Kidney (tissue), 14 donors: ENCODE measurements around the gene NFATC4. TPM values are rescaled to one million over a fixed set of nuclear protein-coding genes. Genes with fewer than 3 reads are reported as not detected.

Source experiments
- DNase-seq, 5 donors: peaks; one replicate each; pipeline ENCODE4 v3.0.0-alpha.2; 2013 to 2020
- FAIRE-seq: peaks from 2 replicates; lab custom pipeline; 2012; peaks lifted over from hg19 to GRCh38; lab: Jason Lieb, UNC
- H3K27ac ChIP-seq, 2 donors: one replicate each; pipeline ENCODE4 v1.7.0; 2013; ENCODE audit warnings: low read depth in 2 of 2, low read length in 2 of 2, inconsistent platforms in 1 of 2
- H3K27me3 ChIP-seq: one replicate; pipeline ENCODE4 v1.7.1; 2013; ENCODE audit warnings: low read length, inconsistent platforms; ENCODE audit not compliant: control insufficient read depth, insufficient read depth
- H3K36me3 ChIP-seq, 3 donors: one replicate each; pipeline versions ENCODE4 v1.7.0 to v1.7.1; 2013; ENCODE audit warnings: low read length in 3 of 3, control low read depth in 1 of 3, inconsistent platforms in 1 of 3; ENCODE audit not compliant: insufficient read depth in 3 of 3, control insufficient read depth in 2 of 3
- H3K4me1 ChIP-seq, 3 donors: one replicate each; pipeline versions ENCODE4 v1.7.0 to v1.7.1; 2013; ENCODE audit warnings: low read length in 3 of 3, inconsistent platforms in 1 of 3, low read depth in 1 of 3; ENCODE audit not compliant: control insufficient read depth in 2 of 3, insufficient read depth in 2 of 3
- H3K4me3 ChIP-seq, 3 donors: one replicate each; pipeline versions ENCODE4 v1.7.0 to v1.8.1; 2013; ENCODE audit warnings: low read length in 3 of 3, control low read depth in 1 of 3, inconsistent platforms in 1 of 3
- H3K9ac ChIP-seq, 3 donors: one replicate each; pipeline versions ENCODE4 v1.7.0 to v1.7.1; 2013; ENCODE audit warnings: low read length in 3 of 3, control low read depth in 1 of 3, inconsistent platforms in 1 of 3
- H3K9me3 ChIP-seq, 3 donors: one replicate each; pipeline versions ENCODE4 v1.7.0 to v1.7.1; 2013; ENCODE audit warnings: low read length in 3 of 3, control low read depth in 1 of 3, inconsistent platforms in 1 of 3; ENCODE audit not compliant: control insufficient read depth in 2 of 3, insufficient read depth in 1 of 3
- CTCF ChIP-seq: IDR thresholded peaks from 3 replicates; pipeline ENCODE4 v1.5.1; 2012; ENCODE audit warnings: mild to moderate bottlenecking, moderate library complexity, borderline replicate concordance; ENCODE audit not compliant: insufficient read depth; ENCODE audit errors: extremely low read depth
- intact Hi-C: fragments of 100-400 bp; cut with DNase I; formaldehyde crosslinking; loops from one replicate; pipeline ENCODE4 v1.11.1; 2022
- polyA plus RNA-seq: library from polyadenylated mRNA; stranded (reverse); fragments of 350-450 nt; fragmentation: Illumina TruSeq; extraction: RNeasy Lipid Tissue Mini Kit (QIAGEN cat#74804); gene quantifications from one replicate; pipeline ENCODE4 v1.2.3, GENCODE V29; 2014; ENCODE audit warnings: low read depth, low replicate concordance; ENCODE audit not compliant: insufficient read depth
- total RNA-seq: library from RNA; stranded (reverse); fragmentation: NEBNext Ultra II Directional; extraction: Animal tissue kit (Norgen Biotek cat#: 25700); gene quantifications from one replicate; pipeline ENCODE4 v1.2.1, GENCODE V29; 2021
- donor health status: control.
- donor health status: control.
- donor health status: control.
- donor health status: control.
- donor health status: control.
- donor health status: DM: yes; HTN: yes; CAD: no.
- donor health status: Normal renal cell carcinoma (clear cell type).

Gene NFATC4
- total and polyA plus RNA-seq, 2 donors from 2014 or later, result 38.9 to 45.3 TPM

- no peaks in the 10 kb centered on the region for H3K9me3 ChIP-seq
- peak within 1 kb of the TSS in 2 of 3 donors; percentile 38 to 65 for H3K9ac ChIP-seq
- TF ChIP-seq CTCF, result no peak
- H3K27me3 ChIP-seq, result no peaks in the 10 kb centered on the region
- H3K36me3 ChIP-seq, result no peaks in the 10 kb centered on the region
- FAIRE-seq (no peak), DNase-seq (peak in 3 of 5 donors; percentile 51 to 84 (median 63))
- peak within 1 kb of the TSS; percentile 50 to 68 (median 65) for H3K4me3 ChIP-seq
- intact Hi-C loops, result loop anchor here (5.0 kb wide), 1 partner anchor 98 kb away; no protein-coding TSS in a partner anchor
- H3K27ac ChIP-seq, result no peak within 1 kb of the TSS
- peaks cover 0 to 9% (median 0%) of the 10 kb centered on the region in 3 donors for H3K4me1 ChIP-seq
Measured at GRCh38 chr14:24339284-24340151, 28.5 kb upstream of the NFATC4 start, which contains the start of gene RIPK3. Gene RIPK3 (minus strand): TSS chr14:24339991. CDS start chr14:24339826, 165 bp downstream.

DNA sequence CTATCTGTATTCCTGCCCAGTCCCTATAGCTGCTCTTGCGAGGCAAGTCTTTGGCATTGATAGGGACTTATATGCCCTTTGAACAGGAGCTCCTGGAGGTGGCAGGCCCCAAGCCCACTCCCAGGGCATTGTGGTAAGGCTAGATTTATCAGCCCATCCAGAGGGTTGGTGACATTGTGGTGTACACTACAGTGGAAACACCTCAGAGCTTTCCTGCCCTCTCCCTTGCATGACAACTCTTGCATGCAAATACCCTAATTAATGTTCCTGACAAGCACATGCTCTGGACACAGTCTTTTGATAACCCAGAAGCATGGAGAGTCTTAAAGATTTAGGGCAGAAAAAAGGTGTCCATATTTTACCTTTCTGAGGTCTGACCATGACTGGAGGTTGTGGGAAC, 27.4 kb upstream of the NFATC4 start:
- Histone ChIP-seq H3K9ac (no peak overlapping the region), H3K4me3 (no peak overlapping the region), H3K9me3 (no peaks in the 10 kb centered on the region), H3K36me3 (no peaks in the 10 kb centered on the region), H3K27me3 (no peaks in the 10 kb centered on the region), H3K4me1 (peaks cover 0 to 9% (median 0%) of the 10 kb centered on the region in 3 donors), H3K27ac (no peak overlapping the region)
- DNase-seq (no peak), FAIRE-seq (no peak)
- TF ChIP-seq CTCF, result no peak
- intact Hi-C loops, result no loop called here

GRCh38 chr14:24342889-24343288, 25.1 kb upstream of the NFATC4 start:
- no peak overlapping the region for H3K4me3 ChIP-seq
- H3K9me3 ChIP-seq, result no peaks in the 10 kb centered on the region
- FAIRE-seq (no peak), DNase-seq (no peak)
- no peaks in the 10 kb centered on the region for H3K36me3 ChIP-seq
- H3K27ac ChIP-seq, result no peak overlapping the region
- intact Hi-C loops, result no loop called here
- no peak for TF ChIP-seq CTCF
- no peaks in the 10 kb centered on the region for H3K27me3 ChIP-seq
- H3K9ac ChIP-seq, result no peak overlapping the region
- peaks cover 0 to 9% (median 0%) of the 10 kb centered on the region in 3 donors for H3K4me1 ChIP-seq
